NCI-H345 (cell line): Measurements from ENCODE around the gene VWDE.

ENCODE experiments used
- DNase-seq: peaks from one replicate; lab custom pipeline; 2025; lab: John Stamatoyannopoulos, UW

VWDE gene

DNA sequence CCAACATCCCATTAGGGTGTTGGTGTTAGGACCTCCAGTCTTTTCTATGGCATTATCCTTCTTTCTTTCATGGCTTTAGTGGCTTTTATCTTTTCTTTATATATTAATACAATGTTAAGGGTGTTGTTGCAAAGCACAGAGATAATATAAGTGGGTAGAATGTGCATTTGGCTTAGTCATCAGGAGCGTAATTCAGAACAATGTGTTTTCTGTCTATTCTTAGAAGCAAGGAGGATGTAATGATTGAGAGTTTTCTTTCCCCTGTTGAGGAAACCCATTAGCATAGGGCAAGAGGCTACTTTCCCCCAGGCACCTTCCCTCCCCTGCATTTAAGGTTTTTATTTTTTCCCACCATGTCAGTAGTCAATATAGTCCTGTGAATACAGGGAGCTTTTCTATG is 112.9 kb downstream of the VWDE start:
- DNase-seq, result no peak

DNA sequence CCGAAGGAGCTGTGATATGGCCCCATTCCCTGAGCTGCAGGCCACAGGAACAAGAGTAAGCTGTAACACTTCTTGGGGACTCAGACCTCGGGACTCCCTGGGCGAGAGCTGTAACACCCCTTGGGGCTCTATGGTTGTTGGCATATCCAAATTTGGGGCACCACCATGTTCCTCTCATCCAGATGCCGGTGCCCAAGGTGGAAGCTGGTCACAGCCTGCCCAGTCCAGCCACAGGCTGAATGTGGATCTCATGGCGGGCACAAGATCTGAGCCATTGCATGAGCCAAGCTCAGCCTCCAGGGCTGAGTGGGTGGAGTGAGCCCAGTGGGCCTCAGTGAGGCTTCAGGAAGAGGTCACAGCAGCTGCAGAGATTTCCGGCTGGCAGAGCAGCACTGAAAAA is 113.7 kb downstream of the VWDE start:
- DNase-seq, result no peak

DNA sequence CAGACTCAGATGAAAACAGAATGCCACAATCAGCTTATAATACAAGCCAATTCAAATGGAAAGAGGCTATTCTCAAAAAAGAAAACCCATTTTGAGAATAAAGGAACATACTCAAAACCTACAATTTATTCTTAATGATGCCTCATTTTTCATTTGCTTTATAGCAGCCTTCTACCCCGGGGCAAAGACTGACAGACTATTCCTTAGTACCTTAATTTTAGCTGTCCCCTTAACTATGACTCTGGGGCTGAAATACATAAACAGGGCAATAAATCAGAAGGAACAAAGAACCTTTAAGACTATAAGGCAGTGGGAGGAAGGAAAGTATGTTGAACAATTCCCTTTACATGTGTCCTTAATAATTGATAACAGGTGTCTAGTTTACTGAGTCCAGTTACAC is 115.8 kb downstream of the VWDE start:
- DNase-seq, result no peak

DNA sequence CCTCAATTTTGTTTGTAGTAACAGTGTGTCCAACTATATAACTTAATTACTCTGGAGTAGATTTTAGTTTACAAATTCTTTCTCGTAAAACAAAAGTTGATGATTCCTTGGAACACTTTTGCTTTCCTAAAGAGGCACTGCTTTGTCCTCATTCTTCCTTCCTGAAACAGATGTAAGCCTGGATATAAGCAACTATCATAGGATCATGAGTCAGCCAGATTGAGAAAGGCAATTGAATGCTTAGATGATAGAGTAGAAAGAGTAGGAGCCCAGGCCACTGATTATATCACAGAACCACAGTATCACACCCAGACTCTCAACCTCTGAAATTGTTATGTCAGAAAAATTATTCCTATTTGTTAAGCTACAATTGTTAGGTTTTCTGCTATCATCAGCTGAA is 122.6 kb downstream of the VWDE start:
- DNase-seq, result no peak
